Kidney (tissue), 14 donors: ENCODE measurements around the gene PCDHGA7. TPM values are rescaled to one million over a fixed set of nuclear protein-coding genes. Genes with fewer than 3 reads are reported as not detected.

ENCODE experiments used
- DNase-seq, 5 donors: peaks; one replicate each; pipeline ENCODE4 v3.0.0-alpha.2; 2013 to 2020
- FAIRE-seq: peaks from 2 replicates; lab custom pipeline; 2012; peaks lifted over from hg19 to GRCh38; lab: Jason Lieb, UNC
- H3K27ac ChIP-seq, 2 donors: one replicate each; pipeline ENCODE4 v1.7.0; 2013; ENCODE audit warnings: low read depth in 2 of 2, low read length in 2 of 2, inconsistent platforms in 1 of 2
- H3K27me3 ChIP-seq: one replicate; pipeline ENCODE4 v1.7.1; 2013; ENCODE audit warnings: low read length, inconsistent platforms; ENCODE audit not compliant: control insufficient read depth, insufficient read depth
- H3K36me3 ChIP-seq, 3 donors: one replicate each; pipeline versions ENCODE4 v1.7.0 to v1.7.1; 2013; ENCODE audit warnings: low read length in 3 of 3, control low read depth in 1 of 3, inconsistent platforms in 1 of 3; ENCODE audit not compliant: insufficient read depth in 3 of 3, control insufficient read depth in 2 of 3
- H3K4me1 ChIP-seq, 3 donors: one replicate each; pipeline versions ENCODE4 v1.7.0 to v1.7.1; 2013; ENCODE audit warnings: low read length in 3 of 3, inconsistent platforms in 1 of 3, low read depth in 1 of 3; ENCODE audit not compliant: control insufficient read depth in 2 of 3, insufficient read depth in 2 of 3
- H3K4me3 ChIP-seq, 3 donors: one replicate each; pipeline versions ENCODE4 v1.7.0 to v1.8.1; 2013; ENCODE audit warnings: low read length in 3 of 3, control low read depth in 1 of 3, inconsistent platforms in 1 of 3
- H3K9ac ChIP-seq, 3 donors: one replicate each; pipeline versions ENCODE4 v1.7.0 to v1.7.1; 2013; ENCODE audit warnings: low read length in 3 of 3, control low read depth in 1 of 3, inconsistent platforms in 1 of 3
- H3K9me3 ChIP-seq, 3 donors: one replicate each; pipeline versions ENCODE4 v1.7.0 to v1.7.1; 2013; ENCODE audit warnings: low read length in 3 of 3, control low read depth in 1 of 3, inconsistent platforms in 1 of 3; ENCODE audit not compliant: control insufficient read depth in 2 of 3, insufficient read depth in 1 of 3
- intact Hi-C: fragments of 100-400 bp; cut with DNase I; formaldehyde crosslinking; loops from one replicate; pipeline ENCODE4 v1.11.1; 2022
- polyA plus RNA-seq: library from polyadenylated mRNA; stranded (reverse); fragments of 350-450 nt; fragmentation: Illumina TruSeq; extraction: RNeasy Lipid Tissue Mini Kit (QIAGEN cat#74804); gene quantifications from one replicate; pipeline ENCODE4 v1.2.3, GENCODE V29; 2014; ENCODE audit warnings: low read depth, low replicate concordance; ENCODE audit not compliant: insufficient read depth
- total RNA-seq: library from RNA; stranded (reverse); fragmentation: NEBNext Ultra II Directional; extraction: Animal tissue kit (Norgen Biotek cat#: 25700); gene quantifications from one replicate; pipeline ENCODE4 v1.2.1, GENCODE V29; 2021
- TF ChIP-seq, protein P1 (sequence below): IDR thresholded peaks from 3 replicates; pipeline ENCODE4 v1.5.1; 2012; ENCODE audit warnings: mild to moderate bottlenecking, moderate library complexity, borderline replicate concordance; ENCODE audit not compliant: insufficient read depth; ENCODE audit errors: extremely low read depth
- donor health status: control.
- donor health status: control.
- donor health status: control.
- donor health status: control.
- donor health status: control.
- donor health status: DM: yes; HTN: yes; CAD: no.
- donor health status: Normal renal cell carcinoma (clear cell type).

PCDHGA7 gene
- total and polyA plus RNA-seq, 2 donors from 2014 or later, result 0.49 to 4.1 TPM

DNA sequence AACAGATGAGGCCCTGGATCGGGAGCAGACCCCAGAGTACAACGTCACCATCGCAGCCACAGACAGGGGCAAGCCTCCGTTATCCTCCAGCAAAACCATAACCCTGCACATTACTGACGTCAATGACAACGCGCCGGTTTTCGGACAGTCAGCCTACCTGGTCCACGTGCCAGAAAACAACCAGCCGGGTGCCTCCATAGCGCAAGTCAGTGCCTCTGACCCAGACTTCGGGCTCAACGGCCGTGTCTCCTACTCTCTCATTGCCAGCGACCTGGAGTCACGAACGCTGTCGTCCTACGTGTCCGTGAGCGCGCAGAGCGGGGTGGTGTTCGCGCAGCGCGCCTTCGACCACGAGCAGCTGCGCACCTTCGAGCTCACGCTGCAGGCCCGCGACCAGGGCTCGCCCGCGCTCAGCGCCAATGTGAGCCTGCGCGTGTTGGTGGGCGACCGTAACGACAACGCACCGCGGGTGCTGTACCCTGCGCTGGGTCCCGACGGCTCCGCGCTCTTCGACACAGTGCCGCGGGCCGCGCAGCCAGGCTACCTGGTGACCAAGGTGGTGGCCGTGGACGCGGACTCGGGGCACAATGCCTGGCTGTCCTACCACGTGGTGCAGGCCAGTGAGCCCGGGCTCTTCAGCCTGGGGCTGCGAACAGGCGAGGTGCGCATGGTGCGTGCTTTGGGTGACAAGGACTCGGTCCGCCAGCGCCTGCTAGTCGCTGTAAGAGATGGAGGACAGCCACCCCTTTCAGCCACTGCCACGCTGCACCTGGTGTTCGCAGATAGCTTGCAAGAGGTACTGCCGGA lies 36.7 kb downstream of the PCDHGA7 start:
- intact Hi-C loops, result no loop called here
- H3K36me3 ChIP-seq, result no peaks in the 10 kb centered on the region
- no peak for DNase-seq

DNA sequence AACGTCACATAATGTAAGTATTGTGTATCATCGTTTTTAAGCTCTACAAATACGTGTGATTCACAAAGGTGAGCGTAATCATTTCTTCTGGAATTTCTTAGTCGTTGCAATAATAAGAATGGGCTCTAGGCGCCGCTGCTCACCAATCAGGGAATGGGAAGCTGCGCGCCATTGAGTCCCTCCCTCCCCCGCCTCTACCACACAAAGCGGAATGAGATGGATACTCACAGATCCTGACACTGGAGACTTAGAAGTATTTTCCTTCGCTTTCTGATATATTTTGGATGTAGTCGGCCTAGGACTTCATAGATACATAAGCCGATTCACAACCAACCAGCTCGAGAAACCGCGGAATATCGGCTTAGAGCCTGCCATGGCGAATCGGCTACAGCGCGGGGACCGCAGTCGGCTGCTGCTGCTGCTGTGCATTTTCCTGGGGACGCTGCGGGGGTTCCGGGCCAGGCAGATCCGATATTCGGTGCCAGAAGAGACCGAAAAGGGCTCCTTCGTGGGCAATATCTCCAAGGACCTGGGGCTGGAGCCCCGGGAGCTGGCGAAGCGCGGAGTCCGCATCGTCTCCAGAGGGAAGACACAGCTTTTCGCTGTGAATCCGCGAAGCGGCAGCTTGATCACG lies 38.4 kb downstream of the PCDHGA7 start, which contains the start of gene PCDHGA11:
Gene PCDHGA11 (plus strand): TSS at position 197 of the 634 bp plus-strand sequence. CDS start 177 bp downstream, at position 374.
- Histone ChIP-seq H3K4me1 (no peaks in the 10 kb centered on the region), H3K9me3 (peaks cover 5 to 78% (median 43%) of the 10 kb centered on the region in 3 donors), H3K9ac (no peak within 1 kb of the TSS), H3K27me3 (no peaks in the 10 kb centered on the region), H3K27ac (no peak within 1 kb of the TSS), H3K36me3 (no peaks in the 10 kb centered on the region), H3K4me3 (peak within 1 kb of the TSS in 2 of 3 donors; percentile 32 to 39)
- TF ChIP-seq, protein P1, sequence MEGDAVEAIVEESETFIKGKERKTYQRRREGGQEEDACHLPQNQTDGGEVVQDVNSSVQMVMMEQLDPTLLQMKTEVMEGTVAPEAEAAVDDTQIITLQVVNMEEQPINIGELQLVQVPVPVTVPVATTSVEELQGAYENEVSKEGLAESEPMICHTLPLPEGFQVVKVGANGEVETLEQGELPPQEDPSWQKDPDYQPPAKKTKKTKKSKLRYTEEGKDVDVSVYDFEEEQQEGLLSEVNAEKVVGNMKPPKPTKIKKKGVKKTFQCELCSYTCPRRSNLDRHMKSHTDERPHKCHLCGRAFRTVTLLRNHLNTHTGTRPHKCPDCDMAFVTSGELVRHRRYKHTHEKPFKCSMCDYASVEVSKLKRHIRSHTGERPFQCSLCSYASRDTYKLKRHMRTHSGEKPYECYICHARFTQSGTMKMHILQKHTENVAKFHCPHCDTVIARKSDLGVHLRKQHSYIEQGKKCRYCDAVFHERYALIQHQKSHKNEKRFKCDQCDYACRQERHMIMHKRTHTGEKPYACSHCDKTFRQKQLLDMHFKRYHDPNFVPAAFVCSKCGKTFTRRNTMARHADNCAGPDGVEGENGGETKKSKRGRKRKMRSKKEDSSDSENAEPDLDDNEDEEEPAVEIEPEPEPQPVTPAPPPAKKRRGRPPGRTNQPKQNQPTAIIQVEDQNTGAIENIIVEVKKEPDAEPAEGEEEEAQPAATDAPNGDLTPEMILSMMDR, result peak; percentile 25
- intact Hi-C loops, result no loop called here
- DNase-seq, result peak in 3 of 5 donors; percentile 51 to 56 (median 55)
- FAIRE-seq, result no peak

More for the DNA sequence above, 36.7 kb downstream of the PCDHGA7 start:
- no peak for FAIRE-seq
- H3K27ac ChIP-seq, result no peak overlapping the region
- H3K4me1 ChIP-seq, result no peaks in the 10 kb centered on the region
- H3K27me3 ChIP-seq, result no peaks in the 10 kb centered on the region
- peak overlapping the region in 1 of 3 donors; percentile 42 for H3K4me3 ChIP-seq
- peaks cover 5 to 66% (median 34%) of the 10 kb centered on the region in 3 donors for H3K9me3 ChIP-seq
- TF ChIP-seq, protein P1, result no peak
- H3K9ac ChIP-seq, result no peak overlapping the region

DNA sequence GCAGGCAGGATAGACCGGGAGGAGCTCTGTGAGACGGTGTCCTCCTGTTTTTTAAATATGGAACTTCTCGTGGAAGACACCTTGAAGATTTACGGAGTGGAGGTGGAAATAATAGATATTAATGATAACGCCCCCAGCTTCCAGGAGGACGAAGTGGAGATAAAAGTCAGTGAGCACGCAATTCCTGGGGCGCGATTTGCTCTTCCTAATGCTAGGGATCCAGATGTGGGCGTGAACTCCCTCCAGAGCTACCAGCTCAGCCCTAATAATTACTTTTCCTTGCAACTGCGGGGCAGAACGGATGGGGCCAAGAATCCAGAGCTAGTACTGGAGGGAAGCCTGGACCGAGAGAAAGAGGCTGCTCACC lies 38.9 kb downstream of the PCDHGA7 start:
- no peaks in the 10 kb centered on the region for H3K27me3 ChIP-seq
- intact Hi-C loops, result no loop called here
- peaks cover 7 to 79% (median 45%) of the 10 kb centered on the region in 3 donors for H3K9me3 ChIP-seq
- TF ChIP-seq, protein P1, result no peak
- H3K4me3 ChIP-seq, result peak overlapping the region in 2 of 3 donors; percentile 14 to 15
- DNase-seq, result no peak
- no peak for FAIRE-seq
- H3K27ac ChIP-seq, result no peak overlapping the region
- H3K36me3 ChIP-seq, result no peaks in the 10 kb centered on the region
- no peak overlapping the region for H3K9ac ChIP-seq
- no peaks in the 10 kb centered on the region for H3K4me1 ChIP-seq
